Inflammatory macrophage (primary cell): ENCODE measurements around the gene TINCR.
A peak's percentile ranks its signal among the peaks of the same experiment; 100 is the strongest.

Experiments used
- DNase-seq, 2 donors: peaks; one replicate each; pipeline ENCODE4 v3.0.0-alpha.2; 2020 to 2022

The TINCR gene

DNA sequence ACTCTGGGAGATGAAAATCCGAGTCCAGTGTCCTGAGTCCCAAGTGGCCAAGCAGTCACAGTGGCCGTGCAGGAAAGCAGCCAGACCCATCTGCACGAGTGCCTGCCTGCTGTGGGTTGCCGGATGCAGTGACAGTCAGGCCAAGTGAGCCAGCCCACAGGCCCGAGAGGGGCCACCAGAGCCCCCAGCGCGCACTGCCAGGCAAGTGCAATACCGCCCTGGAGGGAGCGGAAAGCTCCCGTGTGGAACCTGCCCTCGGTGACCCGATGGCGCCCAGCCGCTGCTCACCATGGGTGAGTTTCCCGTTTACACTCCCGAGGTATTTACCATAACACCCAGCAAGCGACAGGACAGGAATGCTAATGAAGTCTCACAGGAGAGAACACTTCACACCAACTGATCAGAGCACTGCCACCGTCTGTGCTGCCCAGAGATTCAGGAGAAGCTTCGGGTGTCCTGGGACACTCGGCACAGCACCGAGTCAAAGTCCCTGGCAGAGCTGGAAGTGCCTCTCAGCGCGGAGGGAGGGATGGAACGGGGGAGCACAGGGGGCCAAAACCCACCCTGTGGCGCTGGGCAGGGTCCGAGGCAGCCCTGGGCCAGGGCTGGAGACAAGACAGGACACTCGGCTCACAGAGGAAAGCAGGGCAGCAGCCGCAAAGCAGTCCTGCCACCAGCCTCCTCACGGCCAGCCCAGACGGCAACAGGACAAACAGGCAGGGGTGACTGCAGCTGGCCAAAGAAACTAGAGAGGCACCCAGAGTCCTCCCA lies 21.3 kb upstream of the TINCR start:
- DNase-seq: no peak

DNA sequence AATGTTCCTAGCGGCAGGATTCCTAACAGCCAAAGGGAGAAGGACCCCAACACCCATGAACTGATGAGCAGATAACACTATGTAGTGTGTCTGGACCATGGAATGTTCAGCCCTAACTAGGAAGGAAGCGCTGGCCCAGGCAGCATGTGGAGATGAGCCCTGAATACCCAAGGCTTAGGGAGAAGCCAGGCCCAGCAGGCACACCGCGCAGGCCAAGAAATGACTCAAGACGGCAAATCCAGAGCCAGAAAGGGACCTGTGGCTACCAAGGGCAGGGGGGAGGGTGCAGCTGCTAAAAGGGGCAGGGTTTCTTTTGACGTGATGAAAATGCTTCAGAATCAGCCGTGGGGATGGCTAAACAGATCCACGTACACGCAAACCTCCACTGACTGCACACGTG lies 20.7 kb upstream of the TINCR start:
- DNase-seq: no peak

- DNase-seq: no peak
Measured at GRCh38 chr19:5587661-5588060, 19.9 kb upstream of the TINCR start.

DNA sequence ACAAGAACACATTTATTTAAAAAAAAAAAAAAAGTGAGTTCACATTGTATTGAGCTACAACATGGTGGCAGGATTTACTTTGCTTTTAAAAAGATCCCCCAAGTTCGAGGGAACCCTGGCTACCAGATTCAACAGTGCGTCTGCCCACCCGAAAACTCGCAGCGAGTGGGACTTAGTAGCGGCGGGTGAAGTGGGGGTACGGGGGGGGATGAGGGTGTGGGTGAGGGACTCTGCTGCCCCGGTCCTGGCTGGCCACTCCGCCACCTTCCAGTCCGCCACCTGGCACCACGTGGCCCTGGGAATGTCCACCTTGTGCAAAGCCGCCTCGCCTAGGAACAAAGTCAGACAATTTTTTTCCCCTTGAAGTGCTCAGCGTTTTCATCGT lies 19.3 kb upstream of the TINCR start:
- DNase-seq: no peak

GRCh38 chr19:5586300-5587070 lies 18.7 kb upstream of the TINCR start:
- DNase-seq: no peak

DNA sequence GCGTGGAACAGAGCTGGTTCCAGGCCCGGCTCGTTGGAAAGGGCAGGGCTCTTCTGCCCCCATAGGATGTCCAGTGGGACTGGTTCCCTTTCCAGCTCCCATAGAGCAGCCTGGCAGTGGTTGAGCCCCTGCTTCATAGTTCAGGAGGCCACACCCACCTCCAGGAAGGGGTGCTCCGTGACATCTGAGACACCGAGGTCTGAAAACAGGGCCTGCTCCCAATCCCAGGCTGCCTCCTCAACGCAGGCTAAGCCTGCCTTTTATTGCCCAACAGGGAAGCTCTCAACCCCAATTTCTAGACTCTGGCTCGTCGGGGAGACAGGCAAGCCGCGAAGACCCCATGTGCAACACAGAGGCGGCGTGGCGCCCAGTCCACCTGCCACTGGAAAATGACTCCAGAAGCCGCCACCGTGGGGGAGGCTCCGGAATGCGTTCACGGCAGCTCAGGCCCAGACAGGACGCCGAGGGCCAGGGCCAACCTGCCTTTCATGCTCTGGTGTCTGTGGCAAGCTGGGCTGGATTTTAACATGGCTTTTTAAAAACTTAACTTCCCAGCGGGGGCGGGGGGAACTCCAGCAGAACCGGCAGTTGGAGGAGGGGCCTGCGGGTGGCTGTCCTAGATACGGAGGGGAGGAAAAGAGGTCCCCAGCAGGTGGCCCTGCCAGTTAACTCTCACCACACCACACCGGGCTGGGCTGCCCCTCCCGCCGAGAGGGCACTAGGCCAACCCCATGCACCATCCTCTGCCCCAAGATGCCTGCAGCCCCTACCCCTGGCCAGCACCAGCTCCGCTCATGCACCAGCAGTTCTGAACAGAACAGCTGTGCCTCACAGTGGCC lies 17.9 kb upstream of the TINCR start:
- DNase-seq: peak in 1 of 2 donors; percentile 41

DNA sequence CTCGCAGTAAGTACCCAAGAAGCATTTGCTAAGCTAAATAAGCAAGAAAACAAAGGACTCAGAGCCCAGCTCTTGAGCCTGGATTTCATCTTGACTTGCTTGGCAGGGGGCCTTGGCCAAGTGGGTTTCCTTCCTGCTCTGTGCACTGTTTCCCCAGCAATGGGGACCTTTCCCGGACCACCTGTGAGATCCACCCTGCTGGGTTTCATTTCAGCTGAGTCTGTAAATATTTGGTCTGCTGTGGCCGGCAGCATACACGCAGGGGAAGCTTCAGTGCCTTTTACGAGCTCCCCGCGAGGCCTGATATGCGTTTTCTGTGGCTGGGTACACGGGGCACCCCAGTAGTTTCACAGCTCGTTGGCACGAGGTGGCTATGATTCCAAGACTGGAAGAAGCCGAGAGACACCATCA lies 12.4 kb upstream of the TINCR start:
- no peak for DNase-seq

DNA sequence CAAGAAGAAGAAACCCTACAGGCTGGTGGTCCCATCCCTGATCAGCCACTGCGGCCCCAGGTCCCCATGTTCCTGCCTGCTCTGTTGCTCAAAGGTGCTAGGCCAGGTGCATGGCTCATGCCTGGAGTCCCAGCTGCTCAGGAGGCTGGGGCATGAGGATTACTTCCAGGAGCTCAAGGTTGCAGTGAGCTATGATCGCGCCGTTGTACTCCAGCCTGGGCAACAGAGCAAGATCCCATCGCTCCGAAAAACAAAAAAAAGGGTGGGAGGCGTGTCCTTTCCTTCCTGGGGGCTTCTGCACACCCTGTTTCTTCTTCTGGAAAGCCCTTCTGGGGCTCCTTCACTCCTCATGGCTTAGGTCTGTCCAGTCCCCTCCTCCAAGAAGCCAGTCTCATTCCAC lies 11.9 kb upstream of the TINCR start:
- no peak for DNase-seq

DNA sequence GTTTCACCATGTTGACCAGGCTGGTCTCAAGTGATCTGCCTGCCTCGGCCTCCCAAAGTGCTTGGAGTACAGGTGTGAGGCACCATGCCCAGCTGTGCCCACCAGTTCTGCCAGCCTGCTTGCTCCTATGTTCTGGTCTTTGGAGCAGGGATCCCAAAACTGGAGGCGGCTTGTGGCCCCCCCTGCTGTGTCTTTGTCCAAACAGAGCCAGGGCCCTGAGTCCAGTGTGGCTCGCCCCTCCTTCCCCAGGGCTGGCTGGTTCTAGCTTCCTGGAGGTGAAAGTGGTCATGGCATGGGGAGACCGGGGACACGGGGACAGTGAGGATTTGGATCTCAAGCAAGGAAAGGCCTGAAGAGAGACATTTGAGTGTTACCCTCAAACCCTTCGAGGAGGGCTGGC lies 11.5 kb upstream of the TINCR start:
- DNase-seq: no peak

- DNase-seq: peak; percentile 25 to 60
Measured at GRCh38 chr19:5578097-5578846, 10.5 kb upstream of the TINCR start.

GRCh38 chr19:5575590-5575989 lies 7.8 kb upstream of the TINCR start:
- no peak for DNase-seq

DNA sequence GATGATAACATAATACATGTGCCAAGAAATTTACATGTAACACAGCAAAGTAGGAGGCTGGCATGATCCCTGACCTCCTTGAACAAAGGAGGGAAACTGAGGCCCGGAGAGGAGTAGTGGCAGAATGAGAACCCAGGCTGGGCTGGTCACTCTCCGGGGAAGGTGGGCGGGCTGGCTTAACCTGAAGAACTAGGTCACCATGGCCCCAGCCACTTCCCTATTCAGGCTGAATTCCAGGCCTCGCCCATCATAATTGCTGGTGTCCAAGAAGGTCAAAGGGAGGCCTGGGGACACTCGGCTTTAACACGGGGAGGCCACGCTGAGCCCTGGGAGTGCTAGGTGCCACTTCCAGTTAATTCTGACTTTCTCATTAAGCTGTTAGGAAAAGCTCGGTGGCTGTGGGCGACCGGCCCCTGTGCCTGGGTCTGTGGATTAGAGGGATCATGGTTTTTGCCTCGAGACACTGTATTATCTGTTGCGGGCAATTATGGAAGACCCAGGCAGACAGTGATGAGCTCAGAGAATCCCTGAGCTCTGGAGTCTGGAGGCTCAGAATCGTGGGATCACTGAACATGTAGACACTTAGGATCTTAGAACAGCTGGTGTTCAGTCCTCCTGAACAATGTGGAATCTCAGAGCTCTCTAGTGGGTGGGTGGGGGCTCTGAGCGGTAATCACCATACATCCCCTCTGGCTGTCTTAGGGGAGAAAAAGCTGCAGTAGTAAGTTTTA lies 5.0 kb upstream of the TINCR start:
- no peak for DNase-seq

DNA sequence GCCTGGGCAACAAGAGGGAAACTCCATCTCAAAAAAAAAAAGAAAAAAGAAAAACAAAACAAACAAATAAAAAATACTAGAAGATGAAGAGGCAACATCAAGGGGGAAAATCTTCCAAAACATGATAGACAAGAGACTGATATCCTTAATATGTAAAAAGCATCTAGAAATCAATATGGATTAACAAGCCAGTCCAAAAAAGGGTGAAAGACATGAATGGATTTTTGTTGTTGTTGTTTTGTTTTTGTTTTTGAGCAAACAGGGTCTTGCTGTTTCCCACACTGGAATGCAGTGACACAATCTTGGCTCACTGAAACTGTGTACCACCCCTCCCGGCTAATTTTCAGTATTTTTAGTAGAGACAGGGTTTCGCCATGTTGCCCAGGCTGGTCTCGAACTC lies 4.0 kb upstream of the TINCR start:
- no peak for DNase-seq

DNA sequence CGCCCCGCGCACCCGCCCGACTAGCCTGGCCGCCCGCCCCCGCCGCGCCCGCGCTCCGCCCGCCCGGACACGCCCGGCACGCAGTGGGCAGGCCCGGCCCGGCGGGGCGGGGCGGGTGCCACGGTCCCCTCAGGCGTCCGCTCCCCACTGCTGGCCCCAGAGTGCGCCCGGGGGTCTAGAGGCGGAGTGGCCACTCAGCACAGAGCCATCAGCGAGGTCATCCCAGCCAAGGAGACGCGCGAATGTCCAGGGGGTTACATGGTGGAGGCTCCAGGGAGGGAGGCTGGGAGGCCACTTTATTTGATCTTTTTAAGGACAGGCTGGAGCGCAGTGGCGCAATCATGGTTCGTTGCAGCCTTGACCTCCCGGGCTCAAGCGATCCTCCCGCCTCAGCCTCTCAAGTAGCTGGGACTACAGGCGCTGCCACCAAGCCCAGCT lies 236 bp upstream of the TINCR start:
- DNase-seq: no peak

- no peak for DNase-seq
Measured at GRCh38 chr19:5564930-5565329, 2.8 kb downstream of the TINCR start.

DNA sequence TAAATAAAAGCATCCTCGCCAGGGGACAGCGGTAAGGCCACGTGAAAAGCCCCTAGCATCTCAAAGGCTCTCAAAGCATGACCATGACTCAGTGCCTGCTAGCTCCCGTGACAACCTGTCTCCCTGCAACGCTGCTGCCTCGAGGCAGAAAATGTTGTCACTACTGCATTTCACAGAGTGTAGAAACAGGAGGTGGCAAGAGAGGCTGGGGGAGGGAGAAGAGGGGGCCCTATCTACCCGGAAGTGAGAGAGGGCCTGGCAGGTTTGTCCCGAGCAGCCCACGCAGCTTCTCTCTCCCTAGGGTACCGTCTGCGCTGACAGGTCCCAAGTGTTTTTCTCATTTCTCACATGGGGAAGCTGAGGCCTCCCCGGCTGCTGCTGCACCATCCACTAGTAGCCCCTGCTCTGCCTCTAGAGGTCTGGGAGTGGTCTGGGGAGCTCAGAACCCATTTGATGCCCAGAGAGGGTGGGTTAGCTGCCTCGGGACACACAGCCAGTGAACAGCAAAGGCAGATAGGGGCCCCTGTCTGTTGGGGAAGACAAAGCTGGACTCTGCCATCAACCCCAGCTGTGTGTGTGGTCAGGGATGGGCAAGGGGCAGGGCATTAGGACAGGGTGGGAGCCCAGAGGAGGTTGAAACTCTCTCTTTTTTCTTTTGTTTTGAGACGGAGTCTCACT lies 3.7 kb downstream of the TINCR start:
- peak; percentile 26 to 60 for DNase-seq

DNA sequence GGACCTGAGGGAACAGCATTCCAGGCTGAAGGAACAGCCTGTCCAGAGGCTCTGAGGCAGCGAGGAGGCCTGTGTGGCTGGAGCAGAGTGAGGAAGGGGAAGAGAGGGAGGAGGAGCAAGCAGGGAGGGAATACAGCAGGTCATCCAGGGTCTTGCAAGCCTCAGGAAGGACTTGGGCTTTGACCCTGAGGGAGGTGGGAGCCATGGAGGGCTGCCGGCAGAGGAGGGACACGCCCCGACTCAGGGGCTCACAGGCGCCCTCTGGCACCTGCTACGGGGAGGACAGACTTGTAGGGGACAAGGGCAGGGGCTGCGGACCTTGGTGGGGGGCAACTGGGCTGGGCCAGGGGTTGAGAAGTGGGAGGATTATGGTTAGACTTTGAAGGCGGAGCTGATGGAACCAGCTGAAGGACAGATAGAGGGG lies 4.7 kb downstream of the TINCR start:
- DNase-seq: no peak

GRCh38 chr19:5562280-5562679 lies 5.5 kb downstream of the TINCR start:
- no peak for DNase-seq

GRCh38 chr19:5561559-5561958 lies 6.2 kb downstream of the TINCR start:
- DNase-seq: no peak

DNA sequence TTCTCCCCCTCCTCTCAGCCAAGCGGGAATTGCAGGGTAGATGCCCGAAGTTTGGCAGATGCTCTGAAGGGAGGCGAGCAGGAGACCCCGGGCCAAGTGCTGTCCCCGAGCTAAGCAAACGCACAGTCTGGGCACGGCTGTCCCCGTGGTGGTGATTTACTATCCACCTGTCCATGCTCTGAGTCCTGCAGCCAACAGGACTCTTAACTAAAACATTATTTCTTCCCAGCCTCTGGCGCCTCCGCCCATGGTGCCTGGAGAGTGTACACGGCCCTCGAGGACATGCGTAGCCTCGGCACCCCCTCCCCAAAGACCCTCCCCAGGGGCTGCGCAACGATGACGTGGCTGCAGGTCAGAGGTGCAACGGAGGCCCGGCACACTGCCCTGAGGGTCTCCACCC lies 7.6 kb downstream of the TINCR start:
- no peak for DNase-seq

- no peak for DNase-seq
Measured at GRCh38 chr19:5559804-5560133, 8.0 kb downstream of the TINCR start.
